Adrenal gland (tissue), 12 donors: ENCODE results near the gene NME4. TPM values are rescaled to one million over a fixed set of nuclear protein-coding genes. Genes with fewer than 3 reads are reported as not detected.
"Not testable (repeated sequence)": the region's sequence is repeated elsewhere in the genome, so short reads cannot be mapped to it uniquely, and the experiment has no call there.

Source experiments
- DNase-seq, 7 donors: peaks; one replicate each; pipeline ENCODE4 v3.0.0-alpha.2; 2019 to 2020
- H3K27ac ChIP-seq, 5 donors: fragments of 200-600 bp; sonication (generic) in 4 of 5; 1 replicate in 3 of 5; 2 replicates in 2 of 5; pipeline versions ENCODE4 v1.5.1 to v1.8.0; 2016 to 2020; ENCODE audit warnings: mild to moderate bottlenecking in 1 of 5
- H3K27me3 ChIP-seq: fragments of 200-600 bp; 2 replicates; pipeline ENCODE4 v1.8.0; 2021
- H3K36me3 ChIP-seq, 2 donors: fragments of 200-600 bp; replicated peaks in 1 of 2; 1 replicate in 1 of 2; 2 replicates in 1 of 2; pipeline versions ENCODE4 v1.5.1 to v1.8.0; 2018 to 2022
- H3K4me1 ChIP-seq, 2 donors: fragments of 200-600 bp; replicated peaks in 1 of 2; 1 replicate in 1 of 2; 2 replicates in 1 of 2; pipeline versions ENCODE4 v1.5.1 to v1.8.0; 2018 to 2021
- H3K4me3 ChIP-seq, 4 donors: fragments of 200-600 bp; sonication (generic) in 3 of 4; one replicate each; pipeline ENCODE4 v1.5.1; 2016 to 2018
- H3K9me3 ChIP-seq, 3 donors: fragments of 200-600 bp; sonication (generic) in 1 of 3; replicated peaks in 1 of 3; 1 replicate in 2 of 3; 2 replicates in 1 of 3; pipeline versions ENCODE4 v1.5.1 to v1.8.0; 2016 to 2021
- POLR2A ChIP-seq, 2 donors: fragments of 450-650 bp; IDR thresholded peaks; one replicate each; pipeline ENCODE4 v1.6.1; 2017; ENCODE audit warnings: antibody characterized with exemption in 2 of 2, mild to moderate bottlenecking in 2 of 2, moderate library complexity in 1 of 2
- WGBS, 4 donors: extraction: QIAGEN DNeasy Blood & Tissue Kit in 2 of 4; methylation state at CpG; one replicate each; pipeline versions ENCODE4 v1.1.5 to v1.1.7; 2013 to 2017; 5-methylcytosine and 5-hydroxymethylcytosine counted together
- intact Hi-C, 2 donors: fragments of 100-400 bp; cut with DNase I; formaldehyde crosslinking; loops; one replicate each; pipeline versions ENCODE4 v1.14.1 to v1.15.0; 2022 to 2023
- polyA plus RNA-seq, 3 donors: library from polyadenylated mRNA; stranded (reverse); fragments of 200-250 nt in 2 of 3; fragments of 350-450 nt in 1 of 3; fragmentation: Illumina TruSeq in 1 of 3; extraction: RNeasy Lipid Tissue Mini Kit (QIAGEN cat#74804) in 1 of 3; gene quantifications; one replicate each; pipeline ENCODE4 v1.2.3, GENCODE V29; 2013 to 2014
- total RNA-seq, 9 donors: library from RNA; depleted of rRNA in 4 of 9; stranded (reverse); fragments of >200 nt in 4 of 9; fragments of 120-200 nt in 1 of 9; fragmentation: NEBNext Ultra II Directional in 1 of 9; extraction: Animal tissue kit (Norgen Biotek cat#: 25700) in 1 of 9; gene quantifications; one replicate each; pipeline versions ENCODE4 v1.1.0 to v1.2.4, GENCODE V29; 2013 to 2023
- TF ChIP-seq, protein P1 (sequence below), 6 experiments: fragments of 450-650 bp in 4 of 6; fragments of 200-600 bp in 2 of 6; sonication (generic) in 1 of 6; IDR thresholded peaks; 1 replicate in 5 of 6; 2 replicates in 1 of 6; pipeline versions ENCODE4 v1.5.1 to v1.8.0; 2016 to 2021; ENCODE audit warnings: antibody characterized with exemption in 6 of 6, mild to moderate bottlenecking in 2 of 6, moderate library complexity in 1 of 6
- donor health status: healthy with polysubstance abuse.
- donor health status: Bipolar disorder and iron deficiency.
- donor health status: DM: yes; HTN: yes; CAD: no.
- donor health status: DM: no; HTN: no; CAD: no.
- donor health status: DM: no; HTN: no; CAD: no.
- donor health status: DM: yes; HTN: yes; CAD: no.

The NME4 gene
- total and polyA plus RNA-seq, 12 donors: 67.8 to 492 (median 169) TPM

DNA sequence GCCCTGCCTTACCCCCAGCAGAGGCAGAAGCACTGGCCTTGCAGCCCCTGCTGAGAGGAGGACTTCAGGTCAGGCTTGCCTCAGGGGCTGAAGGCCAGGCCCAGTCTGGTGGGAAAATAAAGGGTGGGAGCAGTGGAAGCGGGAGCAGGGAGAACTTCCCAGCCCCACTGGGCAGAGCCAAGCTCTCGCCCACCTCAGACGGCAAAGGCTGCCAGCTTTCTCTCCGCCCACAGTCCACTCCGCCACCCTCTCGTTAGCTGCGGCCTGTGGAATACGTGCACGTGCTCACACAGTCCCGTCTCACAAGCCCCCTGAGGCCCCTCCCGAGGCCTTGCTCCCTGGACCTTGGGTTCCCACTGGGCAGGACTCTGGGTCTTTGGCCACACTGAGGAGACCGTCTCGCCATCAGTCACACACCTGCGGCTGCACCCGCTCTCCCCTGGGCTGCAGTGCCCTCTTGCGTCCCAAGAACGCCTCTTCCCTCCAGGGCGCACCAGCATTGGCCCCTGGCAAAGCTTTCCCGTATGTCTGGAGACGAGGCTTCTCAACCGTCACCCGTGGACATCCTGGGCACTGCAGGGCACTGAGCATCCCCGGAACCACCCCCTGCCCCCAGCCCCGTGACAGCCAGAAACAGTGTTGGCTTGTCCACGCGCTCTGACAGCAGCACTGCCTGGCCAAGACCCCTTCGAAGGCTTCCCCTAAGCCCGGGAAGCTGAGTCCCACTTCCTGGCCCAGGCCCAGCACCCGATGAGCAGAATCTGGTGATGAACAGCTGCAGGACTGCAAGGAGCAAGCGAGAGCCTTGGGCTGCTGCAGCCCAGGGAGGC lies 34.9 kb upstream of the NME4 start:
- Histone ChIP-seq H3K27ac (no peak overlapping the region), H3K4me1 (no peaks in the 10 kb centered on the region), H3K27me3 (no peaks in the 10 kb centered on the region), H3K4me3 (no peak overlapping the region), H3K36me3 (peaks cover 0 to 9% of the 10 kb centered on the region in 2 donors), H3K9me3 (no peaks in the 10 kb centered on the region)
- intact Hi-C loops: no loop called here
- DNase-seq: peak; percentile 76 to 88 (median 82)
- WGBS, 4 donors: 13 to 33% (median 26%) methylated on average over 6 to 30 of the region's 30 CpGs
- TF ChIP-seq, protein P1, sequence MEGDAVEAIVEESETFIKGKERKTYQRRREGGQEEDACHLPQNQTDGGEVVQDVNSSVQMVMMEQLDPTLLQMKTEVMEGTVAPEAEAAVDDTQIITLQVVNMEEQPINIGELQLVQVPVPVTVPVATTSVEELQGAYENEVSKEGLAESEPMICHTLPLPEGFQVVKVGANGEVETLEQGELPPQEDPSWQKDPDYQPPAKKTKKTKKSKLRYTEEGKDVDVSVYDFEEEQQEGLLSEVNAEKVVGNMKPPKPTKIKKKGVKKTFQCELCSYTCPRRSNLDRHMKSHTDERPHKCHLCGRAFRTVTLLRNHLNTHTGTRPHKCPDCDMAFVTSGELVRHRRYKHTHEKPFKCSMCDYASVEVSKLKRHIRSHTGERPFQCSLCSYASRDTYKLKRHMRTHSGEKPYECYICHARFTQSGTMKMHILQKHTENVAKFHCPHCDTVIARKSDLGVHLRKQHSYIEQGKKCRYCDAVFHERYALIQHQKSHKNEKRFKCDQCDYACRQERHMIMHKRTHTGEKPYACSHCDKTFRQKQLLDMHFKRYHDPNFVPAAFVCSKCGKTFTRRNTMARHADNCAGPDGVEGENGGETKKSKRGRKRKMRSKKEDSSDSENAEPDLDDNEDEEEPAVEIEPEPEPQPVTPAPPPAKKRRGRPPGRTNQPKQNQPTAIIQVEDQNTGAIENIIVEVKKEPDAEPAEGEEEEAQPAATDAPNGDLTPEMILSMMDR (IDR thresholded peaks at IDR 0.05): peak; percentile 44 to 82 (median 76)
- no peak for TF ChIP-seq POLR2A (IDR thresholded peaks at IDR 0.05)

DNA sequence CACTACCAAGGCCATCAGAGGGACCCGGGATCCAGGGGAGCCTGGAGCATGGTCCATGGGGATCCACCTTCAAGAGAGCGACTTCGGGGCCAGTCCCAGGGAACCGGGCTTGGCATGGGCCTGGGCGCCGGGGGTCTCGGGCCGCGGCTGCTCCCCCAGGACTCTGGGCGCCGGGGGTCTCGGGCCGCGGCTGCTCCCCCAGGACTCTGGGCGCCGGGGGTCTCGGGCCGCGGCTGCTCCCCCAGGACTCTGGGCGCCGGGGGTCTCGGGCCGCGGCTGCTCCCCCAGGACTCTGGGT lies 34.3 kb upstream of the NME4 start:
- H3K27me3 ChIP-seq, H3K9me3 ChIP-seq, H3K27ac ChIP-seq, intact Hi-C loops, H3K4me1 ChIP-seq, H3K4me3 ChIP-seq, DNase-seq: not testable (repeated sequence)
- peaks cover 0 to 14% of the 10 kb centered on the region in 2 donors for H3K36me3 ChIP-seq
- 67 to 82% methylated on average over 18 to 21 of the region's 24 CpGs; no CpG with 5 or more reads in 2 of the 4 donors for WGBS, 4 donors

DNA sequence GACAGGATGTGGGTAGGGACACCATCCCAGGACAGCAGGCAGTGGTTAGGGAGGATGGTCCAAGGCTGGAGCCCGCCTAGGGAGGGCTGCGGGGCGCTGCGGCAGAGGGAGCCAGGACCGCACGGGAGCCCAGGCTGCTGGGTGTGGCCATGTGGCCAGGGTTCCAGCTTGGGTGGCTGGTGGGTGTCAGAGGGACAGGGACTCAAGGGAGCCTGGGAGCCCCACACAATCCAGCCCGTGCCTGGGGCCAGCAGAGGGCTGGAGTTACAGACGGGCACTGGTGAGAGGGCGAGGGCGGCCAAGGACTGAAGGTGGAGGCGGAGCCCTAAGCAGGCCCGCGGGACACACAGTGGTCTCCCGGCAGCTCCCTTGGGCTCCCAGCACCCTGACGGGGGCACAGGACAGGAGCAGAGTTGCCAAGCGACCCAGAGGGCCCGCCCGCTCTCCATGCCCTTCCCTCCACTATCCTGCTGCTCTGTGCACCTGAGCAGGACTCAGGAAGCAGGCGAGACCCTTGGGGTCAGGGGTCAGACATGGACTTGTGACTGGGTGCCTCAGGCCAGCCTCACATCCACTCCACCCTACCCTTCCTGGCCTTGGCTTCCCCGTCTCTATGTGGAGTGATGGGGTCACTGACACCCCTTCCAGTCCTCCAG lies 33.8 kb upstream of the NME4 start:
- Histone ChIP-seq H3K4me1 (no peaks in the 10 kb centered on the region), H3K4me3 (no peak overlapping the region), H3K27me3 (no peaks in the 10 kb centered on the region), H3K27ac (no peak overlapping the region), H3K9me3 (no peaks in the 10 kb centered on the region), H3K36me3 (peaks cover 0 to 20% of the 10 kb centered on the region in 2 donors)
- no peak for TF ChIP-seq POLR2A (IDR thresholded peaks at IDR 0.05)
- TF ChIP-seq, protein P1 (IDR thresholded peaks at IDR 0.05): no peak
- intact Hi-C loops: no loop called here
- 43 to 67% (median 57%) methylated on average over 4 to 20 of the region's 20 CpGs for WGBS, 4 donors
- no peak for DNase-seq

DNA sequence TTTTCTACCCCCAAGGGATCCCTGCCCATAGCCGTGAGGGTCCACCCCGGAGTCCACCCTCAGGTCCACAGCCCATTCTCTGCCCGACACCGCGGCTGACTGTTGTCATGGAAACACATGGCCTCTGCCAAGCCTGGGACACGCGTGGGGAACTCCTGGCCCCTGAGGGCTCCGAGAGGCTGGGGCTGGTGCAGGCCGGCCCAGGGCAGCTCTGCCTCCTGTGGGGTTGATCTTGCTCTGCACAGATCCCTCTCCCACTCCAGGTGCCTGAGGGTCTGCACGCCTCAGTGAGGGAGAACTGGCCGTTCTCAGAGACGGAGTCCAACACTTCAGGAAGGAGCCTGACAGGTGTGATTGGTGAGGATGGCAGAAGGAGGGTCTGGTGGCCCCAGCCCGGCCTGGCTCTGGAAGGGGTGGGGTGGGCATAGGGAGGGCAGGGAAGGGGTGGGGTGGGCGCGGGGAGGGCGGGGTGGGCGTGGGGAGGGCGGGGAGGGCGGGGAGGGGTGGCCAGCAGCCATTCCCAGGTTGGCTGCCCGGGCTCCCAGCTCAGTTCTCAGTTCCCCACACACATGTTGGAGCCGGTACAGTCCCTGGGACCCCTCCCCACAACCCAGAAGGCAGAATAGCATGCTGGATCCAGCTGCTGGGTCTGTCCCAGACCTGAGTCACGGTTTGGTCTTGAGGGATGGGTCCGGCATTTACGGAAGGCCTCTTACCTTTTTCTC lies 33.1 kb upstream of the NME4 start:
- Histone ChIP-seq H3K27ac (no peak overlapping the region), H3K9me3 (no peaks in the 10 kb centered on the region), H3K4me3 (no peak overlapping the region), H3K27me3 (no peaks in the 10 kb centered on the region), H3K4me1 (no peaks in the 10 kb centered on the region), H3K36me3 (peaks cover 0 to 27% of the 10 kb centered on the region in 2 donors)
- no peak for DNase-seq
- WGBS, 4 donors: 33 to 45% (median 40%) methylated on average over 10 to 24 of the region's 24 CpGs
- no peak for TF ChIP-seq POLR2A (IDR thresholded peaks at IDR 0.05)
- TF ChIP-seq, protein P1 (IDR thresholded peaks at IDR 0.05): no peak
- intact Hi-C loops: no loop called here
